C4-2B (cell line): ENCODE measurements around the gene TMEM72.

Experiments
- ZFX ChIP-seq: fragments of 450-650 bp; IDR thresholded peaks from 2 replicates; pipeline ENCODE4 v1.6.1; 2017
- TF ChIP-seq, protein P1 (sequence below): fragments of 450-650 bp; conservative IDR thresholded peaks from 2 replicates; pipeline ENCODE4 v1.5.1; 2017; ENCODE audit warnings: mild to moderate bottlenecking

DNA sequence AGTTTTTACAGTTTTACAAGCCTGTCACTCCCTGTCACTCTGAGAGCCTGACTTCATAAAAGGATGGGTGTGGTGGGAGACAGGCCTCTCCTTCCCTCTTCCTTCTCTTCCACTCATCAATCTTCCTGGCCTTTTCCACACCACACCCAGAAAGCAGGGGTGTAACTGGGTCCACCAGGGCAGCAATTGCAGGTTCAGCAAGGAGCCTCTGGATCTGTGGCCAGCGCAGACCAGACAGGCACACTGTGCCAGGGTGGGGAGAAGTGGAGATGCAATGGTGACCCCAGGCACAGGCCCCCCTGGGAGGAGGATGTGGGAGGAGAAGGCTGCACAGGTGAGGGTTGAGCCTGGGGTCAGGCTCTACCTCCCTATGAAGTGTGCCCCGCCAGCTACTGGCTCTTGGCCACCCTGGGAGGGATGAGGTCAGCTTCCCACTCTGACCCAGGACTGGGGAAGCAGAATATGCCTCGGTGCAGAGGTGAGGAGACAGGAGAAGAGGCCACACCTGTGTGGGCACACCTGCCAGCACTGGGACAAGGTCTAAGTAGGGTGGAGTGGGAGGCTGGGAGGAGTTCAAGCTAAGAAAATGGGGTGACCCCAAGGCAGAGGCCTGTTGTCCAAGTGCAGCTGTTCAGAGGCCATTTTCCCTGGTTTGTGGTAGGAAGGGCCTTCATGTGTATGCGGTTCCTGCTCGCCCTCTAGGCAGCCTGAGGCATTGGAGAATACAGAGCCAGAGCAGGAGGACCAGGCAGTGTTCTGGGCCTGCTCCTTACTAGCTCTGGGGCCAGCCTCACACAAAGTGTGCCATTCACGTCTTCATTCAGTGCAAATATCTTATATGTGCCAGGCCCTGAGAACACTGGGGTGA is 20.2 kb upstream of the TMEM72 start:
- TF ChIP-seq, protein P1, sequence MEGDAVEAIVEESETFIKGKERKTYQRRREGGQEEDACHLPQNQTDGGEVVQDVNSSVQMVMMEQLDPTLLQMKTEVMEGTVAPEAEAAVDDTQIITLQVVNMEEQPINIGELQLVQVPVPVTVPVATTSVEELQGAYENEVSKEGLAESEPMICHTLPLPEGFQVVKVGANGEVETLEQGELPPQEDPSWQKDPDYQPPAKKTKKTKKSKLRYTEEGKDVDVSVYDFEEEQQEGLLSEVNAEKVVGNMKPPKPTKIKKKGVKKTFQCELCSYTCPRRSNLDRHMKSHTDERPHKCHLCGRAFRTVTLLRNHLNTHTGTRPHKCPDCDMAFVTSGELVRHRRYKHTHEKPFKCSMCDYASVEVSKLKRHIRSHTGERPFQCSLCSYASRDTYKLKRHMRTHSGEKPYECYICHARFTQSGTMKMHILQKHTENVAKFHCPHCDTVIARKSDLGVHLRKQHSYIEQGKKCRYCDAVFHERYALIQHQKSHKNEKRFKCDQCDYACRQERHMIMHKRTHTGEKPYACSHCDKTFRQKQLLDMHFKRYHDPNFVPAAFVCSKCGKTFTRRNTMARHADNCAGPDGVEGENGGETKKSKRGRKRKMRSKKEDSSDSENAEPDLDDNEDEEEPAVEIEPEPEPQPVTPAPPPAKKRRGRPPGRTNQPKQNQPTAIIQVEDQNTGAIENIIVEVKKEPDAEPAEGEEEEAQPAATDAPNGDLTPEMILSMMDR = no peak
- no peak for TF ChIP-seq ZFX
